HG03457 (cell line): ENCODE results near the gene HHIPL1.

Source experiments
- ATAC-seq: cut with Tn5 transposase; IDR thresholded peaks from one replicate; pipeline ENCODE4 v1.9.1; 2021; ENCODE audit warnings: moderate number of reproducible peaks; ENCODE audit not compliant: unreplicated experiment

The HHIPL1 gene

DNA sequence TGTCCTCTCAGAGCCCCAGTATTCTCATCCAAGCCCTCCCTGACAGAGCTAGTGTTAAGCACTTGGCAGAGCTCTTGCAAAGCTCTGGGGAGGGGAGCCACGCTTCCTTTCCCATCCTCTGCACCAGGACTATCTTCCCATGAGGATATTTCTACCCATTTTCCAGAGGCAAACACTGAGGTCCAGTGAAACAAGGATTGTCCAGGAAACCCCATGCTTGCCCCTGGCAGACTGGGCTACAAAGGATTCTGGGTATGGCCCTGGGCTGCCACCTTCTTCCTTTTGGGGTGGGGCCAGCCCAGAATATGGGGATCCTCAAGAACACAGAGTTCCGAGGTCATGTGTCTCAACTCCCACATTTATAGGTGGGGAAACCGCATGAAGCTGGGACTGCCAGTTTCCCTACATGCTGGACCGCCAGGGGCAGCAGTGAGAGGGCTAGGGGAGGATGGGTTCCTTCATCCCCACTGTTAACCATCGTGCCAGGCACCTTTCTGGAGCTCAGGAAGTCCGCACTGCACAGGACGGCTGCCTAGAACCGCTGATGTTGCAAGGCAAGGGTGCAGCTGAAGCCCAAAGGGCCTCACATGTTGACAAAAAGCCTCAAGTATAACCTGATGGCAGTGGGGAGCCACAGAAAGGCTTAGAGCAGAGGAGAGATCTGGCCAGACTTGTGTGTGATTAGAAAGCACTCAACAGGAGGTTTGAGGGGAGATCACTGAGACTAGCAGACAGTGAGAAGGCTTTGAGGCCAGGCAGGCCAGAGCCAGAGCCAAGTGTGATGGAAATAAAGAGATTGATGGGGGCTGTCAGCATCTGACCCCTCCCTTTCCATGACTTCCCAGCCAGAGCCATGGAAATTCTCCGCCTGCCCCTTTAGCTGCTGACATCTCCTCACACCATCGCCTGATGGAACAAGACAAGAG is 35.4 kb upstream of the HHIPL1 start:
- ATAC-seq, result no peak

DNA sequence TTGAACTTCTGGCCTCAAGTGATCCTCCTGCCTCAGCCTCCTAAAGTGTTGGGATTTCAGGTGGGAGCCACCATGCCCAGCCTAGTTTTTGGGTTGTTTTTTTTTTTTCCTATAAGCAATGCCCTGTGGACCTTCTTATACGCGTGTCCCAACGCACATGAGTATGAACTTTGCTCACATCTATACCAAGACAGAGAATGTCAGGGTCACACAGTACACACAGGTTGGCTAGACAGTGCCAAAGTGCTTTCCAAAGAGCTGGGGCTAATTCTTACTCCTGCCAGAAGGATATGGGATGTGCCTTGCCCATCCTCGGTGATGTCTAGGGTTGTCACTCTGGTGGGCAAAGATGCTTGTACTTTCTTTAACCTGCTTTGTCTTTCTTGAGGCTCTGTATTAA is 33.3 kb upstream of the HHIPL1 start:
- ATAC-seq, result no peak

DNA sequence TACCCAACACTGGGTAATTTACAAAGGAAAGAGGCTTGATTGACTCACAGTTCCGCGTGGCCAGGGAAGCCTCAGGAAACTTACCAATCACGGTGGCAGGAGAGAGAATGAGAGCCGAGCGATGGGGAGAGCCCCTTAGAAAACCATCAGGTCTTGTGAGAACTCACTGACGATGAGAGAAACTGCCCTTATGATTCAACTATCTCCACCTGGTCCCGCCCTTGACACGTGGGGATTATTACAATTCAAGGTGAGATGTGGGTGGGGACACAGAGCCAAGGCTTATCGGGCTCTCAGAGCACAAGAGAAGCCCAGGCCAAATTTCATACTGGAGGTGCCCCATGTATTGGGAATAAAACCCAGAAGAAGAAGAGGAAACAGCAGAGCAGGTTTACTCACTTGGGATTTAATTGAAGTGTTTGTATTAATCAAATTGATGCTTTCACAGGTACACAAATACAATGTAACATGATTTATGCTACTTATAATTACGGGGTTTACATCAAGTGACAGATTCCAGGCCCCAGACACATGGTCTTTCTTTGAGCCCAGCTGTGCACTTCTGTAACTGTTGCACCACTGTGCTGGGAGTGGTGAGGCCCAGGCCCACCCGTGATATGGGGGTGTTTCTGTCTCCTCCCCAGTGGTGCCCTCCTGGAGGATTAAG is 32.7 kb upstream of the HHIPL1 start:
- no peak for ATAC-seq

DNA sequence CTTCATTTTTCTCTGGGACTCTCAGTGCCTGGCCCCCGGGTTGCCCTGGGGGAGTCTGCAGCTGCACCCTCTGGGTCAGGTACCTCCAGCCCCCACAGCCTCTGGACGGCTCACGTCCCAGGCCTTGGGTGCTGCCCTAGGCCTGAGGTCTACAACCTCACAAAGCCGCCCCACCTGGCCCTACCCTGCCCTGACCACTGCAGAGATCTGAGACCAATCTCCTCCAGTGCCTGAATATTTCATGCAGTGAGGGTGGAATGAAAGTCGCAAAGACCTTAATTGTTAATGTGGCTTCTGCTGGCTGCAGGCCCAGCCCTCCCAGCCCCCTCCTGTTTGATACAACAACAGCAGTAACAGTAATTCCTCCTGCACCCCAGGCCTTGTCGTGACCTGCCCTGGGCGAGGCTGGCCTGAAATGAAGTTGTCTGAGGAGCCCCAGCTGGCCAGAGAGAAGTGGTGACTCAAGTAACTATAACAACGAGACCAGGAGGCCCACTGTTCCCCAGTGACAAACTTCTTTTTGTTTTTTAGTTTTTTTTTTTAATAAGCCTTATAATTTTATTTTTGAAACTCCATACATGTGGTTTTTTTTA is 32.1 kb upstream of the HHIPL1 start:
- ATAC-seq, result no peak

DNA sequence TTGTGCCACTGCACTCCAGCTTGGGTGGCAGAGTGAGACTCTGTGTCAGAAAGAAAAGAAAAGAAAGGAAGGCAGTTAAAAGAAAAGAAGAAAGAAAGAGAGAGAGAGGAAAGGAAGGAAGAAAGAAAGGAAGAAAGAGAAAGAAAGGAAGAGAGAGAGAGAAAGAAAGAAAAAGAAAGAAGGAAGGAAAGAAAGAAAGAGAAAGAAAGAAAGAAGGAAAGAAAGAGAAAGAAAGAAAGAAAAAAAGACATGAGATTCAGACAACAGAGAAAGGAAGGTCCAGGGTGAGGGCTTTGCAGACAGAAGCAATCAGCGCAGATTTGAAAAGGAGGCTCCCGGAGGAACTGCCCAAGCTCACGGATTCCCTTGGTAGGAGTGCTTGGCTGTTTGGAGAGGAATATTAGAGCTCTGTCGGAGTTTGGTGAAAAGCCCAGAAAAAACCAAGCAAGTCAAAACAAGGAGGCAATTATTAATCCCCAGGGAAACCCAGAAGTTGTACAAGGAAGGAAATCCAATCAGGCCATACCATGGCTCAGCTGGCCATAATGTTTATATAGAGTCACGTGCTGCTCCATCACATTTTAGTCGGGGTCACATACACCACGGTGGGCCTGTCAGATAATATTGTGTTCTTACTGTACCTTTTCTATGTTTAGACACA is 29.3 kb upstream of the HHIPL1 start:
- no peak for ATAC-seq

DNA sequence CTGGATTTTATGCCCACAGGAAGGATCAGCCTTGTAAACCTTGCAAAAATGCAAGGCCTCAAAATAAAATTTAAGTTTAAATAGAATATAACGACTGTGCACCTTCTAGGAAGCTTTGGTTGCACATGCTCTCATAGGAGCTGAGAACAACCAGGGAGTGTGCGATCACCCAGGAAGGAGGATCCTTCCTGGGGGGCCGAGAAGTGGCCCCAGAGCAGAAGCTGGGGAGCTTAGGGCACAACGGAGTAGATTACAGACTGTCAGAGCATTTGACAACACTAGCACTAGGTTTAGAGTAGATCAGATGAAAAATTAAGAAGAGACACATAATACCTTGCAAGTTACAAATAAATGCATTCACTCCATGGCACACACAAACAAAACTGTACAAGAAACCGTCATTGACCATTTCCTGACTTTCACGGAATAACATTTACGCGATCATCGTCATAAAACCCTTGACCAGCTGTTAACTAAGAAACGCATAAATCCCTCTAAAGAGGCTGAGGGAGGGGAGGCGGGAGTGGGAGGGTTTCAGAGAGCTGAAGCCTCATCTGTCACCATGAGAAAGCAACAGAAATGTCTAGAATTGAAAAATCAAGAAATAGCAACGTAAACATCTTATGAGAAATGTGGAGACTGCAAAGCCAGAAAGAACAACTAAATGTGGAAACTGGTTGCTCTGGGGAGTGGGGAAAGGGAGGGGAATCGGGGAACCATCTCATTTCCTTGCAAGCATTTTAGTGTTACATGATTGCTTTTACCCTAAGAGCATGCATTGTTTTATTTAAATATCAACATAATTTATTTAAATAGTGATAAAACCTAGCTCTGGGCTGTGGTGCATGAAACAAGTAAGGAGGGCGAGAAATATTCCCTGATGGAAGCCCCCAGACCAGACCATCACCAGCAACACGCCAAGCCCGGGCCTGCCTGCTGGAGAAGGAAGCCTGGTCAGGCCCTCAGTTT is 27.8 kb upstream of the HHIPL1 start:
- no peak for ATAC-seq

DNA sequence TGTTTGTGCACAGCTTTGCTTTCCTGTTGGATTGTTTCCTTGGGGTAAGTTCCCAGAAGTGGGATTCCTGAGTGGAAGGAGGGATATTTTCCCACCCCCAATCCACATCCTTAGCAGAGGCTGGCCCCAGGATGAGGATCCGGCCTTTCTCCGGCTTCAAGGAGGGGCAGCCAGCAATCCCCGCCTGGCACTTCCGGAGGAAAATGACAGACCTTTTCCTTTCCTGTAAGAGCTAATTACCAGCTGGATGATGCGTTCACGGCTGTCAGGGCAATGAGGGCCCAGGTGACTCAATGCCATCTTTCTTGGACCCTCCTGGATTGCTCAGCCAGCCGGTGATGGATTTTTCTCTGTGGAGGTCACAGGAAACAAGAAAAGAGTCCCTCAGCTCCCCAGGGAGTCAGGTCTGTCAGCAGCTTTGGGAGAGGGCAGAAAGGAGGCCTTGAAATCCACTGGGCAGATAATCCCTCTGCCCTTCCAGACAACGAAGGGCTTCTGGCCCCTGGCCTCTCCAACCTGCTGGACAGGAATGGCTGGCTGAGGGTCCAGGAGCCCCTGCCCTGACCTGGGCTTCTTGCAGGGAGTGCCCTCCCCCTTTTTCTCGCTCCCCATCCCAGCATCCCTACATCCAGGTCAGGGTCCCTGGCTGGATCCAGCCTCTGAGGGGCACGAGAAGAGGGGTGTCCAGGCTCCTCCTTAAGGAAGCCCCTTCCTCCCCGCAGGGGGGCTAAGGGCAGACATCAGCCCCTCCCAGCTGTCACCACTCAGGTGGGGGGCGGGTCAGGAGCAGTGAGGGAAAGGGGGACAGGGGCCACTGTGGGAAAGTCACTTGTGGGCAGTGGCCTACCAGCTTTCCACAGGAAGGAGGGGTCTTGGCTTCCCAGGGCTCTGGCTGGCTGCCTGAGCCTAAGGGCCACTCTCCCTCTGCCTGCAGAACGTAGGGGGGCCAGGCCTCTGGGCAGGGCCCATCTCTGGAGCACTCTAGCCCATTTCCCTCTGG is 24.8 kb upstream of the HHIPL1 start:
- no peak for ATAC-seq

DNA sequence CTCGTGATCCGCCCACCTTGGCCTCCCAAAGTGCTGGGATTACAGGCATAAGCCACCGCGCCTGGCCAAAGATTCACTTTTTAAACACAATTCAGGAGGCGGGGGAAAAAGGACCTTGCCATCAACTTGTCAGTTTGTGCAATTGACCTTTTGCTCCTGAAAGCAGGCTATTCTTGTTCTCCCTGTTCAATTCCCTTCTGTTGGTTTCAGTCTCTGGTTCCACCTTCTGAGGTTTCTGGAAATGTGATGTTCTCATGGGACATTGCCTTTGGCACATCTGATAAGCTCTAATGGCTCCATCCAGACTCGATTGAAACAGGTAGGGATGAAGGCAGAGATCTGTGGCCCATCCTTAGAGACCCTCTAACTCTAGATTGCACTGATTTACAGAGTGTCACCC is 23.0 kb upstream of the HHIPL1 start:
- ATAC-seq, result no peak

DNA sequence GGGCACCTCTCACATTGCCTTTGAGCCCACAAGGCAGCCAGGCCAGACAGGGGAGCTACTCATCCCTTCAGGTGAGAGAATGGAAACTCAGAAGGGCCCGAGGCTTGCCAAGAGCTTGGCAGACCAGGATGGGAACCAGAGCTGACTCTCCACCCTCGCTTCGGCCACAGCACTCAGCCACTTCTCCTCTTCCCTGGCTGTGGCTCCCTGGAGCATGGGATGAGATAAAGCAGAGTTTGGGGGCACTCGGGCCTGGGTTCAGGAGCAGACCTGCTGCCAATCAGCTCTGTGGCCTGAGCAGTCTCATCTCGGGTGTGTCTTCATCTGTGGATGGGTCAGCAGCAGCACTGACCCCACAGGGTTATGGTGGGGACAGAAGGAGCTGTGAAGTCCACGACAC is 20.9 kb upstream of the HHIPL1 start:
- no peak for ATAC-seq

DNA sequence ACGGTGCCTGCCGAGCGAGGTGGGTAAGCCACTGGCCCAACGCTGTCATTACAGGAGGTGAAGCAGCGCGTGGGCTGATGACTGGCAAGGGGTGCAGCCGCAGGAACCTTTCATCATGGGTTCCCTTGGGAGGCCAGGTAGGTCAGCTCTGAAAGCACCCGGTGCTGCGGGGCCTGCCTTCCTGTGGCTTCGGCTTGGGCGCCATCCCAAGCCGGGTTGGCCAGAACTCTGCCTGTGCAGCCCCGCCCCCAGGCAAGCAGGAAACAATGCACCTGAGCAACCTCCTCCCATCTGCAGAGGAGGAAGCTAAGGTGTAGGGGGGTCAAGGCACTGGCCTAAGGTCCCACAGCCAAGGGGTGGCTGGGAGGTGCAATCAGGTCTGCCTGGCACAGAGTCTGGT is 20.0 kb upstream of the HHIPL1 start:
- ATAC-seq, result no peak

DNA sequence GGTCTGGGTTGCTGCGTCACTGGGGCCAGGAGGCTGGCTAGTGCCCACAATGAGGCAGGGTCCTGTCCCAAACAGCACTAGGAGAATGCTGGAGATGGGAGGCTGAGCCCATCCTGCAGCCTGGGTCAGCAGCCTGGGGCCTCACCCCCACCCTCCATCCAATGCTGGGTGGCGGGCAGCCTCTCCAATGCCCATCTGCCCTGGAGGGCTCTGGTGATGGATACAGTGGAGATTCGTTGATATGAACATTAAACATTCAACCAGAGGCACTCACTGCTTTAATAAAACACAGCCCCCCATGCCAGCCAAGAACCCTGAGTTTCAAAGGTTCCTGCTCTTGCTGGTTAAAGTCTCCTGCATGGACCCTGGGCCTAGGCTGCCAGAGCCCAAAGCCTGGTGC is 19.5 kb upstream of the HHIPL1 start:
- ATAC-seq, result no peak

DNA sequence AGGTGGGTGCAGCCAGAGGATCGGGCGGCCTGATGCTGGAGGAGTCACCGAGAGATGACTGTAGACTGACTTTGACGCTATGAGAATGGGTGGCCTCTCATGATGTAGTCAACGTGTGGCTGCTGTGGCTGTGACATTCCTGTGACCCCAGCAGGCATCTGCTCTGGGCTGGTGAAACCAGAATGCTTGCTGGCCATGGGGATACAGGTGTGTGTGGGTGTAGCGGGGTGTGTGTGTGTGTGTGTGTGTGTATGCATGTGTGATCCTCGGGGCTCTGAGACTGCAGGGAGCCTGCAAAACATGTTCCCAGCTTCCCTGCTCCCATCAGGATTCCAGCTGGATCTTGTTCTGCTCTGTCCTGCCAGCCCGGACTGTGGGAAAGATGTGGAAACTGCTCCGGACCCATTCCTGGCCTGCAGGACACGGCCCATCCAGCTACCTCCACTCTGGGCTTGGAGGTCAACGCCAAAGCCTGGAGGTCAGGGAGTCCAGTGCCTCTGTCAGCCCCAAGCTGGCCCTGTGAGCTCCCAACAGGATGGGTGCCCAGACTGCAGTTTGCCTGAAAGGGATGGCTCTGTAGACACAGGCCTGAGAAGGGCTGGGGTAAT is 18.8 kb upstream of the HHIPL1 start:
- no peak for ATAC-seq

DNA sequence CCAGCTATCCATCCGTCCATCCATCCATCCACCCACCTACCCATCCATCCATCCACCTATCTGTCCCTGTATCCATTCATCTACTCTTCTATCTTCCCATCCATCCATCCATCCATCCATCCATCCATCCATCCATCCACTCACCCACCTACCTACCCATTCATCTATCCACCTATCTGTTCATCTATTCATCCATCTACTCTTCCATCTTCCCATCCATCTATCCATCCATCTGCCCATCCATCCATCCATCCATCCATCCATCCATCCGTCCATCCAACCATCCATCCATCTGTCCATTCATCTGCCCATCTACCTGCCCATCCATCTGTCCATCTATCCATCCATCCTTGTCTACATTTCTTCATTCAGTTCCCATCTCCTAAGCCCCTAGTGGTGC is 17.8 kb upstream of the HHIPL1 start:
- ATAC-seq, result no peak

DNA sequence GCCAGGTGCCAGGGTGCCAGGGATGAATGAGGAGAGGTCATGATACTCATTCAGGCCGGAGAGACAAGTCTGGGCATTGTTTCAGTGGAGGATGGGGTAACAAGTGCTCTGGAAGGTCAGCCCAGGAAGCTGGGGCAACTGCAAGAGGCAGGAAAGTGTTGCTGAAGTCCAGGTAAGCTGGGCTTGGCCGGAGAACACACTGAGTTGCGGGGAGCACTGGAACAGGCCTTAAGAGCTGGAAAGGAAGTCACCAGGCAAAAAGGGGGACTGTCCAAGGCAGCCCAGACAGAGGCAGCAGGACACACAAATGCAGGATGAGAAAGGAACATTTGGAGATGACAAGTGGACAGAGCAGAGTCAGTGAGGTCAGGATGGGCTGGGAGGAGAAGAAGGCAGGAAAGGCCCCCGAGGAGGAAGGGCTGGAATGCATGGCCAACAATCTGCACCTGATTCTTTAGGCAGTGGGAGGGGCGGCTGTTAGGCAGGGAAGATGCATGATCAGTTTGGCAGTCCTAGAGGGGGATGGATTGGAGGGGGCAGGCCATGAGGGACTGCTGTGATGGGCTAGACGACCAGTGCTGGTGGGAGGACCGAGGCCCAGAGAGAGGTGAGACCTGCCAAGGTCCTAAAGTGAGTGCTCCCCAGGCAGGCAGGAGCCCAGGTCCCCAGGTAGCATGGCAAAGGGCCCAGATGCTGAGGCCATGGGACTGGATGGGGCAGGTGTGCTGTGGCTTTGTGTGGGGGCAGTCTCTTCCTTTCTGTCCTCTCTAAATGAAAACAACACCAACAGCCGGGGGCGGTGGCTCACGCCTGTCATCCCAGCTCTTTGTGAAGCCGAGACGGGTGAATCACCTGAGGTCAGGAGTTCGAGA is 17.2 kb upstream of the HHIPL1 start:
- no peak for ATAC-seq

DNA sequence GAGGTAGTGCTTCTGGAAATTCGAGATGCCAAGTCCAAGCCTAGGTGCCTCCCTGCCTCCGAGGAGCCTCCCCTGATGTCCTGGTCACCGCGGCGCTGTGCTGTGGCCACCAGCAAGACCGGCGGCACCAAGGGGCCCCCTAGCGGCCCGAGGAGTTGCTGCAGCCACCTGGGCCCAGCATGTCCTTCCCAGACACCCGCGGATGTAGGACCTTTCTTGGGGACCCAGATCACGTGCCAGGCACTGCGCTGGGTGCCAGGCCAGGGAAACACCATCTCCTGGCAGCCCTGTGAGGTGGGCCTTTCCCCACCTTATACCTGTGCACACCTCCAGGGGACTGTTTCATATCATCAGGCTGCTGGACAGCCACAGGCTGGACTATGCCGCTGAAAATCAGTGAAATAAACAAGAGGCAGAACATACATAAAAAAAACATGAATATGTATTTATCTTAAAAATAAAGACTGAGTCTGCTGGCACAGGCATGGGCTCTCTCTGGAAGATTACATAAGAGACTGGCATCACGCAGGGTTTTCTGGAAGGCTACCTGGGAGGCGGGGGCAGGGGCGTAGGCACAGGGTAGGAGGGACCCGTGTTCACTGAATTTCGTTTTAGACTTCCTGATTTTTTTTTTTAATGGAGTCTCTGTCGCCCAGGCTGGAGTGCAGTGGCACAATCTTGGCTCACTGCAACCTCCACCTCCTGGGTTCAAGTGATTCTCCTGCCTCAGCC is 15.9 kb upstream of the HHIPL1 start:
- ATAC-seq, result no peak

DNA sequence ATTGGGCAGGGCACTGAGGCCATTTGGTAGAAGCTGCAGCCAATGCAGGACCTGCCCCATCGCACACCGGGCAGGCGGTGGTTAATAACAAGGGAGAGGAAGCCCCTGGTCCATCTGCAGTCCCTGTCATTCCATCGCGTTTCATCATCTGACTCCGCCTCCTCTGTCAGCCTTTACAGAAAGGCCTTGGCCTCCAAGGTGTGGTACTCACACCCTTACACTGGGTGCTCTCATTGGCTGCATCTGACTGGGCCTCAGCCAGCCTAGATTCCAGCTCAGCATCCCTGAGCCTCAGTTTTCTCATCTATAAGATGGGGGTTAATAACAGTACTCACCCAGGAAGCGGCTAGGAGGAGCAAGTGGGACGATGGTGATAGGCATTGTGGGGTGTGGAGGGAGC is 14.7 kb upstream of the HHIPL1 start:
- no peak for ATAC-seq

DNA sequence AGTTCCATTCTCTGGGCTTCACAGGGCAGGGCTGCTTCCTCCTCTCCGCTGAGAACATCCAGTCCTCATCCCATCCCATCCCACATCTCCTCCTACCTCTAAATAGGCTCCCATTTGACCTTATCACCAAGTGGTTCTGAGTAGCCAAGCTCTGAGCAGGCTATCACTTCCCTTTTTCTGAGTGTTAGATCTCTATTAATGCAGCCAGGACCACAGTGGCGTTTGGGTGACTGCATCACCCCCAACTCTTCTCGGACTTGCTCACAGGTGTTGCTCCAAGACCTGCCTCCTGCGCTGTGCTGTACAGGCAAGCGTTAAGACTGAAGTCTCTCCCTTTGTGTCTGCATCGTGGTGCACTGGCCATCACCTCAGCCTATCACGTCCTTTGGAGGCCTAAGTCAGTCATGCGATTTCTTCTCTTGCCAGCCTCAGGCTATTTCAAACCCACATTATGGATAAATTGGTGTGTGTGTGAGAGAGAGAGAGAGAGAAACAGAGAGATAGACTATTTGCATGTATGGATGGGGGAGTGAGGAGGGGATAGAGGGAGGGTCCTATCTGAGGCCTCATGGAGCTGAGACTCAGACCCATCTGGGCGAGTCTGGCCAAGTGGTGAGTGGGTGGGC is 12.4 kb upstream of the HHIPL1 start:
- ATAC-seq, result no peak
